A673 (cell line): ENCODE results near the gene TBC1D24. TPM values are rescaled to one million over a fixed set of nuclear protein-coding genes. Genes with fewer than 3 reads are reported as not detected.
A peak's percentile ranks its signal among the peaks of the same experiment; 100 is the strongest.

Experiments used
- BruUV-seq: library from RNA; stranded (reverse); fragments of 400-500 nt; replicated peaks from 2 replicates; lab custom pipeline; 2021; lab: Mats Ljungman, UMichigan
- CTCF ChIA-PET: fragments of 300-600 bp; sonication (Branson Sonifier 250); formaldehyde crosslinking; loops from one replicate; lab custom pipeline; 2022; ENCODE audit warnings: antibody characterized with exemption; lab: Charles Lee
- POLR2A ChIA-PET: fragments of 300-600 bp; sonication (Branson Sonifier 250); formaldehyde crosslinking; loops from one replicate; lab custom pipeline; 2022; ENCODE audit warnings: antibody characterized with exemption; ENCODE audit not compliant: low non-redundant PET; lab: Charles Lee
- DNase-seq: peaks from one replicate; pipeline ENCODE4 v3.0.0-alpha.2; 2015; ENCODE audit warnings: low spot score
- H3K27ac ChIP-seq: fragments of 200-600 bp; sonication (generic); 2 replicates; pipeline ENCODE4 v1.5.1; 2016; ENCODE audit warnings: mixed run types, low read depth, mild to moderate bottlenecking, mixed read lengths, antibody characterized with exemption, low read length; ENCODE audit not compliant: poor library complexity, severe bottlenecking
- H3K27me3 ChIP-seq: fragments of 200-600 bp; sonication (generic); replicated peaks from 2 replicates; pipeline ENCODE4 v1.6.1; 2017; ENCODE audit warnings: mixed run types, low read depth, mild to moderate bottlenecking, mixed read lengths, antibody characterized with exemption, low read length; ENCODE audit not compliant: insufficient read depth, poor library complexity
- H3K36me3 ChIP-seq: fragments of 200-600 bp; sonication (generic); 2 replicates; pipeline ENCODE4 v1.6.1; 2016; ENCODE audit warnings: mixed run types, mild to moderate bottlenecking, mixed read lengths, antibody characterized with exemption, low read length; ENCODE audit not compliant: insufficient read depth, poor library complexity, severe bottlenecking
- H3K4me1 ChIP-seq: fragments of 200-600 bp; sonication (generic); 2 replicates; pipeline ENCODE4 v1.6.1; 2017; ENCODE audit warnings: mixed run types, mild to moderate bottlenecking, mixed read lengths, antibody characterized with exemption, low read length; ENCODE audit not compliant: insufficient read depth, poor library complexity, severe bottlenecking
- H3K4me3 ChIP-seq: fragments of 200-600 bp; sonication (generic); 2 replicates; pipeline ENCODE4 v1.5.1; 2016; ENCODE audit warnings: low read depth, mixed run types, mild to moderate bottlenecking, mixed read lengths, low read length; ENCODE audit not compliant: poor library complexity, severe bottlenecking
- H3K9me3 ChIP-seq: fragments of 200-600 bp; sonication (generic); 2 replicates; pipeline ENCODE4 v1.6.1; 2016; ENCODE audit warnings: mixed run types, low read depth, mild to moderate bottlenecking, mixed read lengths, antibody characterized with exemption, low read length; ENCODE audit not compliant: poor library complexity, severe bottlenecking
- EZH2 ChIP-seq: fragments of 200-600 bp; sonication (generic); IDR thresholded peaks from 2 replicates; pipeline ENCODE4 v1.6.1; 2017; ENCODE audit warnings: borderline replicate concordance, low read depth, mild to moderate bottlenecking, mixed read lengths, antibody characterized with exemption, low read length; ENCODE audit not compliant: poor library complexity, severe bottlenecking
- intact Hi-C: fragments of 100-400 bp; cut with micrococcal nuclease; formaldehyde crosslinking; loops from one replicate; pipeline ENCODE4 v1.10.0; 2022; ENCODE audit not compliant: unreplicated experiment
- total RNA-seq: library from RNA; stranded (reverse); gene quantifications from 2 replicates; pipeline ENCODE4 v1.2.3, GENCODE V29; 2021
- TF ChIP-seq, protein P1 (sequence below): fragments of 300-800, 200-600 bp; sonication (generic); conservative IDR thresholded peaks from 2 replicates; pipeline ENCODE4 v1.5.1; 2017; ENCODE audit warnings: low read depth, mild to moderate bottlenecking, antibody characterized with exemption, low read length, moderate library complexity, mixed read lengths

Gene TBC1D24
- total RNA-seq, 1 experiment from 2014 or later, result 24.2 TPM

DNA sequence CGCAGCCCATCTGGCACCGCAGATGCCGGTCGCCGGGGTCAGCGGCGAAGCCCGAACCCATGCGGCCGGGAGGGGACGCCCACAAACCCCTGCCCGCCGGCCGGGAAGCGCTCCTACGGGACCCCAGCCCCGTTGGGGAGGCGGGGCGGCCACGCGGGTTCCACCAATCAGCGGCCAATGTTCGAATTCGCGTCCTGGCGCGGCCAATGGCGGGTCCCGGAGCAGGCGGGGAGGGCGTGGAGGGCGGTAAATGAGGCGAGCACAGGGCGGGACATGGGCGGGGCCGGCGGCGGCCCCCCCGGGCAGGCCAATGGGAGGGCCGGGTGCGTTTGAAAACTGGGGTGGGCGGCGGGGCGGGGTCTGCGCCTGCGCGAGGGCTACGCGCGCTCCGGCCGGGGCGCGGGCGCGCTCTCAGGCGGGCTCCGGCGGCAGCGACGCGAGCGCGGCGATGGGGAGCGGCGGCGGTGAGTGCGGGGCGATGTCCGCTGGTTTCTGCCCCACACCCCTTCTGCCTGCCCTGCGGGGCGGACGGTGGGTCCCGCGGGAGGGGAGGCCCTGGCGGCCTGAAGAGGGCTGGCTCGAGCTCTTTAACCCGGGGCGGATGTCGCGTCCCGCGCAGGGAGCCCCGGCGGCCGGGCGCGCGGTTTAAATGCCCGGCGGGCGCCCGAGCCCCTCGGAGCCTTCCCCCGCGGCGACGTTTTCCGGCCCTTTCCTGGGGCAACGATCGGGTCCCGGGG, 45.7 kb upstream of the TBC1D24 start, which contains the start of gene CCNF:
CCNF (plus strand) TSS at position 414 of the 737 bp plus-strand sequence; CDS start at position 449, 35 bp downstream.
- TF ChIP-seq, protein P1, sequence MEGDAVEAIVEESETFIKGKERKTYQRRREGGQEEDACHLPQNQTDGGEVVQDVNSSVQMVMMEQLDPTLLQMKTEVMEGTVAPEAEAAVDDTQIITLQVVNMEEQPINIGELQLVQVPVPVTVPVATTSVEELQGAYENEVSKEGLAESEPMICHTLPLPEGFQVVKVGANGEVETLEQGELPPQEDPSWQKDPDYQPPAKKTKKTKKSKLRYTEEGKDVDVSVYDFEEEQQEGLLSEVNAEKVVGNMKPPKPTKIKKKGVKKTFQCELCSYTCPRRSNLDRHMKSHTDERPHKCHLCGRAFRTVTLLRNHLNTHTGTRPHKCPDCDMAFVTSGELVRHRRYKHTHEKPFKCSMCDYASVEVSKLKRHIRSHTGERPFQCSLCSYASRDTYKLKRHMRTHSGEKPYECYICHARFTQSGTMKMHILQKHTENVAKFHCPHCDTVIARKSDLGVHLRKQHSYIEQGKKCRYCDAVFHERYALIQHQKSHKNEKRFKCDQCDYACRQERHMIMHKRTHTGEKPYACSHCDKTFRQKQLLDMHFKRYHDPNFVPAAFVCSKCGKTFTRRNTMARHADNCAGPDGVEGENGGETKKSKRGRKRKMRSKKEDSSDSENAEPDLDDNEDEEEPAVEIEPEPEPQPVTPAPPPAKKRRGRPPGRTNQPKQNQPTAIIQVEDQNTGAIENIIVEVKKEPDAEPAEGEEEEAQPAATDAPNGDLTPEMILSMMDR, result no peak
- no peak for TF ChIP-seq EZH2
- POLR2A ChIA-PET, result interaction anchor here (0.6 kb wide), 1 partner anchor 16 kb away, joined by 10 read pairs; no protein-coding TSS in a partner anchor
- H3K9me3 ChIP-seq, result no peaks in the 10 kb centered on the region
- H3K27ac ChIP-seq, result peak within 1 kb of the TSS; percentile 96
- CTCF ChIA-PET, result interaction anchor here (0.6 kb wide), 1 partner anchor 69 kb away, joined by 5 read pairs; no protein-coding TSS in a partner anchor
- peaks cover 40% of the 10 kb centered on the region for H3K36me3 ChIP-seq
- peaks cover 27% of the 10 kb centered on the region for H3K4me1 ChIP-seq
- intact Hi-C loops, result loop anchor here (5.0 kb wide), 1 partner anchor 87 kb away; the partner anchor contains the start of gene ABCA3
- H3K27me3 ChIP-seq, result no peaks in the 10 kb centered on the region
- H3K4me3 ChIP-seq, result peak within 1 kb of the TSS; percentile 100
- DNase-seq, result peak; percentile 98
- BruUV-seq, result no TSS peak

DNA sequence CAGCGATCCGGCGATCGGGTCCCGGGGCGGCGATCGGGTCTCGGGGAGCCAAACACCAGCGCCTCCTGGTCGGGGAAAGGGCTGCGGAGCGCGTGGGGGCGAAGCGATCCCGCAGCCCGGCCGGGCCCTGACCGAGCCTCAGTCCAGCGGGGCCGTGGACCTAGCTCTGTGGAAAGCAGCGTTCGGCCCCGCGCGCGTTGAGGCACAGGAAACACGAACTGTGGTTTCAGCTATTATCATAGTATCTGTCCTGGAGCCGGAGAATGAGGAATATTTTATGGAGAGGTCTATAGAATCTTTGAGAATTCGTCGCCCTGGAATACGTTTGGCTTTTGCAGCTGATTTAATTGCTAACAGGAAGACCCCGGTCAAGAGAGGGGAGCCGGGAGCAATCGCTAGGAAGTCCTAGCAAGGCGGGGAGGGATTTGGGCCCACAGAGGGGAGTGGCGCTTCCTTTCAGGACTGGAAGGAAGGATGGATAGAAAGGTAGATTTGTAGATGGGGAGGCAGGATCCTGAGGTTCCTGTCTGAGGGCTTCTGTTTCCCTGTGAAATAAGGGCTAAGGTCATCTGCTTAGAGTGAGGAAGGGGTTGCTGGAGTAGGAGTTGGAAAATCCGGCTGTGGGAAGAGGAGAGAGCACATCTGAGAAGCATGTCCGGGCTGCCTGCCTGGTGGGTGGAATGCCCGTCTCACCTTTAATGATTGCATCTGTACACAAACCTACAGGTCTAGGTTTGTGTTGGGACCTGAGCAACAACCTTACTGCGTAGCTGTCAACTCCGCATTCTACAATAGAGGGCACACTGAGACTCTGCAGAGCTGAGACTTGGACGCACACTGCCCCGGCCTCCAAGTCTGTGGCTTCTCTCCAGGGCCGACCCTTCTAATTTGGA, 44.9 kb upstream of the TBC1D24 start:
- TF ChIP-seq, protein P1, result peak; percentile 23; the same call in 1 of the 2 replicates
- TF ChIP-seq EZH2, result no peak
- peak overlapping the region; percentile 96 for H3K27ac ChIP-seq
- H3K9me3 ChIP-seq, result no peaks in the 10 kb centered on the region
- peaks cover 27% of the 10 kb centered on the region for H3K4me1 ChIP-seq
- peaks cover 44% of the 10 kb centered on the region for H3K36me3 ChIP-seq
- peak; percentile 40 for DNase-seq
- TSS peak; percentile 45 for BruUV-seq
- intact Hi-C loops, result loop anchor here (5.0 kb wide), 1 partner anchor 88 kb away; the partner anchor contains the start of gene ABCA3
- peak overlapping the region; percentile 100 for H3K4me3 ChIP-seq
- H3K27me3 ChIP-seq, result no peaks in the 10 kb centered on the region
- CTCF ChIA-PET, result interaction anchor here (1.0 kb wide), 1 partner anchor 72 kb away, joined by 4 read pairs; no protein-coding TSS in a partner anchor
- POLR2A ChIA-PET, result no interaction called here

DNA sequence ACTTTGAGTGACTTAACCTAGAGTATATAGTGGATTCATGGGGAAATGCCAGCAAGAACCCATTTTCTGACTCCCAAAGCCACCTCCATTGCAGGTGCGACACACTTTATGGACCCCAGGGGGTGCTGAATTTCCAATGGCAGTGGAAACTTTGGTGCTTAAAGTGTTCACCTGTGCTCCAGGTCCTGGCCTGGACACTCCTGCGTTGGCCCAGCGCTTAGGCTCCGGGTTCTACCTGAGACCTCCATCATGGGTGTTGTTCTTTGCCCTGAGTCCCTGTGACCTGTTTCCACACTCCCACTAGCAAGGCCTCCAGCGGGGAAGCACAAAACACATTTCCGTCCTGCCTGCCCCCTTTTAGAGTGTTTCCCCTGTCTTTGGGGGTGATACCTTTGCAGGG, 42.6 kb upstream of the TBC1D24 start:
- POLR2A ChIA-PET, result no interaction called here
- no peak overlapping the region for H3K4me3 ChIP-seq
- peaks cover 23% of the 10 kb centered on the region for H3K4me1 ChIP-seq
- no peak overlapping the region for H3K27ac ChIP-seq
- no peak for DNase-seq
- intact Hi-C loops, result no loop called here
- no peaks in the 10 kb centered on the region for H3K27me3 ChIP-seq
- BruUV-seq, result no TSS peak
- H3K9me3 ChIP-seq, result no peaks in the 10 kb centered on the region
- H3K36me3 ChIP-seq, result peaks cover 63% of the 10 kb centered on the region
- no peak for TF ChIP-seq EZH2
- TF ChIP-seq, protein P1, result no peak
- CTCF ChIA-PET, result no interaction called here
